A673 (cell line): ENCODE data around the gene TMEM203.

Experiments used
- EZH2 ChIP-seq: fragments of 200-600 bp; sonication (generic); IDR thresholded peaks from 2 replicates; pipeline ENCODE4 v1.6.1; 2017; ENCODE audit warnings: borderline replicate concordance, low read depth, mild to moderate bottlenecking, mixed read lengths, antibody characterized with exemption, low read length; ENCODE audit not compliant: poor library complexity, severe bottlenecking
- TF ChIP-seq, protein P1 (sequence below): fragments of 300-800, 200-600 bp; sonication (generic); conservative IDR thresholded peaks from 2 replicates; pipeline ENCODE4 v1.5.1; 2017; ENCODE audit warnings: low read depth, mild to moderate bottlenecking, antibody characterized with exemption, low read length, moderate library complexity, mixed read lengths

DNA sequence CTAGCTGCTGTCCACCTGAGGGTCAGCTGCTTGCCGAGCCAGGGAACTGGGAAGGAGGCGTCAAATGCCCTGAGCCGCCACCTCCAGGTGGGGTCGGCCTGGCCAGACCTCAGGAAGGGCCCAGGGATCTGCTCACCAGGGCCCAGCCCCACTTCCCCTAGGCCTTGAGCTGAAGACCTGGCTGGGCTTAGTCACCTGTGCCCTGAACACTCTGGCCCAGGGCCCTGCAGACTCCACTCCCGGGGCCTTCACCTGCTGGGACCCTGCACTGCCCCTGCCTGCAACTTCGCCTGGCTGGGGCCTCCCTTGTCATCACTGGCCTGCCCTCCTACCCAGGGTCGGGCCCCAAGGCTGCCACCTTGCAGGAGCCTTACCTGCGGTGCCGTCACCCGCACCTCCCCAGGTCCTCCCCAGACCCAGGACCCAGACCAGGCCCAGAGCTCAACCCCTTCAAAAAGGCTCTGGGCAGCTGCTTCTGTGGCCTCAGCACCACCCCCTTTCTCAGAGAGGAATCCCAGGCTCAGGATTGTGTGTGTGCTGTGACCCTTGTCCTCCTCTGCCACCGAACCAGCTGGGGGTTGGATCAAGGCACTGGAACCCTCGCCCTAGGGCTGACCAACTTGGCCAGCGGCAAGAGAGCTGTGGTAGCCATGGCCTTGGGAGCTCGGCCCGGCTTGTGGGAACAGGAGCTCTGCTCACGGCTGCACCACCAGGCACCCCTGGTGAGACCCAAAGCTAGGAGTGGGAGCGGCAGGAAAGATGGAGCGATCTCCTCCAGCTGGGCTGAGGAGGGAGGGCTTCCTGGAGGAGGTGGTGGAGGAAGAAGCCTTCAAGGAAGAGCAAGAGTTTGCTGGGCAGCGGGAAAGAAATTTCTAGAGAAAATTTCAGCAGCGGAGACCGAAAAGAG lies 48.5 kb upstream of the TMEM203 start:
- TF ChIP-seq, protein P1, sequence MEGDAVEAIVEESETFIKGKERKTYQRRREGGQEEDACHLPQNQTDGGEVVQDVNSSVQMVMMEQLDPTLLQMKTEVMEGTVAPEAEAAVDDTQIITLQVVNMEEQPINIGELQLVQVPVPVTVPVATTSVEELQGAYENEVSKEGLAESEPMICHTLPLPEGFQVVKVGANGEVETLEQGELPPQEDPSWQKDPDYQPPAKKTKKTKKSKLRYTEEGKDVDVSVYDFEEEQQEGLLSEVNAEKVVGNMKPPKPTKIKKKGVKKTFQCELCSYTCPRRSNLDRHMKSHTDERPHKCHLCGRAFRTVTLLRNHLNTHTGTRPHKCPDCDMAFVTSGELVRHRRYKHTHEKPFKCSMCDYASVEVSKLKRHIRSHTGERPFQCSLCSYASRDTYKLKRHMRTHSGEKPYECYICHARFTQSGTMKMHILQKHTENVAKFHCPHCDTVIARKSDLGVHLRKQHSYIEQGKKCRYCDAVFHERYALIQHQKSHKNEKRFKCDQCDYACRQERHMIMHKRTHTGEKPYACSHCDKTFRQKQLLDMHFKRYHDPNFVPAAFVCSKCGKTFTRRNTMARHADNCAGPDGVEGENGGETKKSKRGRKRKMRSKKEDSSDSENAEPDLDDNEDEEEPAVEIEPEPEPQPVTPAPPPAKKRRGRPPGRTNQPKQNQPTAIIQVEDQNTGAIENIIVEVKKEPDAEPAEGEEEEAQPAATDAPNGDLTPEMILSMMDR = no peak
- TF ChIP-seq EZH2 = no peak
